Measurements from ENCODE around the gene OXCT1. TPM values are rescaled to one million over a fixed set of nuclear protein-coding genes. Genes with fewer than 3 reads are reported as not detected.
"Not testable (repeated sequence)": the region's sequence is repeated elsewhere in the genome, so short reads cannot be mapped to it uniquely, and the experiment has no call there.

Gene OXCT1
- polyA plus RNA-seq, 2 of the 4 experiments (the other 2 are of a cell fraction), result 2.6 to 3.0 TPM

DNA sequence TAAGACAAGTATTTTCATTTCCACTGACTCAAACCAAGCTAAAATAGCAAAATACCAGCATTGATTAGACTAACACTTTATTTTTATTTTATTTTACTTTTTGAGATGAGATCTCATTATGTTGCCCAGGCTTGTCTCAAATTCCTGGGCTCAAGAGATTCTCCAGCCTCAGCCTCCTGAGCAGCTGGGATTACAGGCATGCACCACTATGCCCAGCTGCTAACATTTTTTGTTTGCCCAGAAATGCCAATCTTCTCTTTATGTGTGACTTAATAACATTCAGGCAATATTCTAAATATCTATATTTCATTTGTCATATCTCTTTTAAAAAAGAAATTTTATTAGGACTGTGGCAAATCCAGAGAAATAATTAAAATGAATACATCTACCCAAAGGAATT lies 55.0 kb downstream of the OXCT1 start:
- CTCF ChIA-PET, result interaction anchor here (1.0 kb wide), 1 partner anchor 911 kb away, joined by 4 read pairs; no protein-coding TSS in a partner anchor
- FAIRE-seq, result no peak

DNA sequence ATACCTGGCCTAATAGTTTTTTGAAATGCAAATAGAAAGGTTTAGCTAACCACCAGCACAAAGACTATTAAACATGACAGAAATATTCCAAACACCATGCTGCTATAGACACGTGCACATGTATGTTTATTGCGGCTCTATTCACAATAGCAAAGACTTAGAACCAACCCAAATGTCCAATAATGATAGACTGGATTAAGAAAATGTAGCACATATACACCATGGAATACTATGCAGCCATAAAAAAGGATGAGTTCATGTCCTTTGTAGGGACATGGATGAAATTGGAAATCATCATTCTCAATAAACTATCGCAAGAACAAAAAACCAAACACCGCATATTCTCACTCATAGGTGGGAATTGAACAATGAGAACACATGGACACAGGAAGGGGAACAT lies 55.9 kb downstream of the OXCT1 start:
- ATAC-seq; H3K27ac ChIP-seq; CTCF ChIA-PET; H3K4me3 ChIP-seq; DNase-seq (ENCODE audit: low read depth in 1 of 2, low spot score in 1 of 2); H3K4me2 ChIP-seq; H3K9me3 ChIP-seq; H3K4me1 ChIP-seq; FAIRE-seq; POLR2A ChIA-PET: not testable (repeated sequence)
- WGBS (ENCODE audit: missing lambda C conversion rate), result 52% methylated on average over 4 of the region's 4 CpGs

More for the DNA sequence above, 55.0 kb downstream of the OXCT1 start:
- ATAC-seq (no peak), DNase-seq (ENCODE audit: low read depth in 1 of 2, low spot score in 1 of 2) (no peak)
- no peaks in the 10 kb centered on the region for H3K4me1 ChIP-seq
- H3K9me3 ChIP-seq, result no peaks in the 10 kb centered on the region
- no peak overlapping the region for H3K4me2 ChIP-seq
- no peak overlapping the region for H3K4me3 ChIP-seq
- H3K27ac ChIP-seq, result no peak overlapping the region
- POLR2A ChIA-PET, result no interaction called here
- TF ChIP-seq ZFP36 (IDR thresholded peaks at IDR 0.05; ENCODE audit: borderline replicate concordance, partially characterized antibody) (no peak), HDAC2 (IDR thresholded peaks at IDR 0.05) (no peak), TFCP2L1 (CRISPR knock-in tag; IDR thresholded peaks at IDR 0.05) (no peak), HOXB13 (CRISPR knock-in tag; IDR thresholded peaks at IDR 0.05; ENCODE audit: low read depth) (no peak), ZC3H11A (IDR thresholded peaks at IDR 0.05) (no peak), JUNB (IDR thresholded peaks at IDR 0.05) (no peak), EHF (CRISPR knock-in tag; IDR thresholded peaks at IDR 0.05) (no peak), POLR2A (IDR thresholded peaks at IDR 0.05; ENCODE audit: low read length) (no peak), CBX2 (IDR thresholded peaks at IDR 0.05; ENCODE audit: borderline replicate concordance, low read depth) (no peak), RCOR1 (IDR thresholded peaks at IDR 0.05; ENCODE audit: low read depth, low read length) (no peak), MAFK (IDR thresholded peaks at IDR 0.05; ENCODE audit: partially characterized antibody) (no peak), KDM5A (IDR thresholded peaks at IDR 0.05) (no peak), ATOH8 (CRISPR knock-in tag; IDR thresholded peaks at IDR 0.05; ENCODE audit: low read depth) (no peak), SMC3 (IDR thresholded peaks at IDR 0.05) (no peak), CEBPB (IDR thresholded peaks at IDR 0.05) (no peak)

GRCh38 chr5:41812156-41812555 lies 58.1 kb downstream of the OXCT1 start:
- Histone ChIP-seq H3K4me2 (no peak overlapping the region), H3K4me3 (no peak overlapping the region), H3K9me3 (no peaks in the 10 kb centered on the region), H3K4me1 (no peaks in the 10 kb centered on the region), H3K27ac (no peak overlapping the region)
- CTCF ChIA-PET, result interaction anchor here (0.6 kb wide), 1 partner anchor 1100 kb away, joined by 4 read pairs; no protein-coding TSS in a partner anchor
- no peak for FAIRE-seq
- POLR2A ChIA-PET, result no interaction called here
- TF ChIP-seq FOSL2 (IDR thresholded peaks at IDR 0.05), result no peak
- TF ChIP-seq FOSL2 (CRISPR knock-in tag; IDR thresholded peaks at IDR 0.05), result no peak
- TF ChIP-seq CHD4 (IDR thresholded peaks at IDR 0.05; ENCODE audit: borderline replicate concordance), result no peak
- TF ChIP-seq ELK1 (IDR thresholded peaks at IDR 0.05; ENCODE audit: low read depth, low read length), result no peak
- TF ChIP-seq HEYL (CRISPR knock-in tag; IDR thresholded peaks at IDR 0.05), result no peak
- no peak for TF ChIP-seq RFX5 (IDR thresholded peaks at IDR 0.05)
- no peak for TF ChIP-seq ZFP36 (IDR thresholded peaks at IDR 0.05; ENCODE audit: borderline replicate concordance, partially characterized antibody)
- TF ChIP-seq TFCP2L1 (CRISPR knock-in tag; IDR thresholded peaks at IDR 0.05), result no peak
- TF ChIP-seq, protein P1, sequence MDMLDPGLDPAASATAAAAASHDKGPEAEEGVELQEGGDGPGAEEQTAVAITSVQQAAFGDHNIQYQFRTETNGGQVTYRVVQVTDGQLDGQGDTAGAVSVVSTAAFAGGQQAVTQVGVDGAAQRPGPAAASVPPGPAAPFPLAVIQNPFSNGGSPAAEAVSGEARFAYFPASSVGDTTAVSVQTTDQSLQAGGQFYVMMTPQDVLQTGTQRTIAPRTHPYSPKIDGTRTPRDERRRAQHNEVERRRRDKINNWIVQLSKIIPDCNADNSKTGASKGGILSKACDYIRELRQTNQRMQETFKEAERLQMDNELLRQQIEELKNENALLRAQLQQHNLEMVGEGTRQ (IDR thresholded peaks at IDR 0.05), result no peak
- no peak for TF ChIP-seq TP53 (CRISPR knock-in tag; IDR thresholded peaks at IDR 0.05)
- TF ChIP-seq CHD2 (IDR thresholded peaks at IDR 0.05; ENCODE audit: low read length, partially characterized antibody), result no peak
- no peak for TF ChIP-seq KDM5A (IDR thresholded peaks at IDR 0.05)
- TF ChIP-seq ZNF302 (CRISPR knock-in tag; IDR thresholded peaks at IDR 0.05), result no peak
- no peak for TF ChIP-seq ZSCAN20 (CRISPR knock-in tag; IDR thresholded peaks at IDR 0.05)
- no peak for TF ChIP-seq EP300 (IDR thresholded peaks at IDR 0.05)
- TF ChIP-seq KDM1A (IDR thresholded peaks at IDR 0.05; ENCODE audit: low read depth), result no peak
- TF ChIP-seq, protein P2, sequence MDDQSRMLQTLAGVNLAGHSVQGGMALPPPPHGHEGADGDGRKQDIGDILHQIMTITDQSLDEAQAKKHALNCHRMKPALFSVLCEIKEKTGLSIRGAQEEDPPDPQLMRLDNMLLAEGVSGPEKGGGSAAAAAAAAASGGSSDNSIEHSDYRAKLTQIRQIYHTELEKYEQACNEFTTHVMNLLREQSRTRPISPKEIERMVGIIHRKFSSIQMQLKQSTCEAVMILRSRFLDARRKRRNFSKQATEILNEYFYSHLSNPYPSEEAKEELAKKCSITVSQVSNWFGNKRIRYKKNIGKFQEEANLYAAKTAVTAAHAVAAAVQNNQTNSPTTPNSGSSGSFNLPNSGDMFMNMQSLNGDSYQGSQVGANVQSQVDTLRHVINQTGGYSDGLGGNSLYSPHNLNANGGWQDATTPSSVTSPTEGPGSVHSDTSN (IDR thresholded peaks at IDR 0.05), result no peak
- ATAC-seq, result no peak
- no peak for DNase-seq (ENCODE audit: low read depth in 1 of 2, low spot score in 1 of 2)
- 26% methylated on average over 4 of the region's 4 CpGs for WGBS (ENCODE audit: missing lambda C conversion rate)
